Inflammatory macrophage (primary cell): ENCODE measurements around the gene BICD1.

Experiments
- DNase-seq, 2 donors: peaks; one replicate each; pipeline ENCODE4 v3.0.0-alpha.2; 2020 to 2022

Gene BICD1

GRCh38 chr12:32360956-32361355 lies 254.3 kb downstream of the BICD1 start:
- no peak for DNase-seq

GRCh38 chr12:32362892-32363291 lies 256.2 kb downstream of the BICD1 start:
- DNase-seq, result no peak

GRCh38 chr12:32365473-32366064 lies 258.9 kb downstream of the BICD1 start:
- peak; percentile 72 to 75 for DNase-seq

GRCh38 chr12:32366714-32367113 lies 260.1 kb downstream of the BICD1 start:
- no peak for DNase-seq

GRCh38 chr12:32367381-32367780 lies 260.7 kb downstream of the BICD1 start:
- no peak for DNase-seq

- DNase-seq, result no peak
Measured at GRCh38 chr12:32369202-32369601, 262.6 kb downstream of the BICD1 start.

GRCh38 chr12:32377344-32378055 lies 270.9 kb downstream of the BICD1 start:
- no peak for DNase-seq

GRCh38 chr12:32379213-32379612 lies 272.6 kb downstream of the BICD1 start:
- DNase-seq, result no peak

- no peak for DNase-seq
Measured at GRCh38 chr12:32379667-32380066, 273.0 kb downstream of the BICD1 start.

- no peak for DNase-seq
Measured at GRCh38 chr12:32382226-32382625, 275.6 kb downstream of the BICD1 start.

GRCh38 chr12:32390572-32391219 lies 284.0 kb downstream of the BICD1 start:
- peak; percentile 20 to 35 for DNase-seq

- no peak for DNase-seq
Measured at GRCh38 chr12:32395026-32395425, 288.4 kb downstream of the BICD1 start.

- DNase-seq, result no peak
Measured at GRCh38 chr12:32397696-32398095, 291.0 kb downstream of the BICD1 start.

GRCh38 chr12:32398181-32398580 lies 291.5 kb downstream of the BICD1 start:
- no peak for DNase-seq

- no peak for DNase-seq
Measured at GRCh38 chr12:32398816-32399369, 292.2 kb downstream of the BICD1 start.

- DNase-seq, result peak; percentile 86 to 88
Measured at GRCh38 chr12:32399370-32400113, 292.9 kb downstream of the BICD1 start, which contains the start of gene FGD4. TSS of gene FGD4 (plus strand) at chr12:32399558.

- DNase-seq, result no peak
Measured at GRCh38 chr12:32400114-32400672, 293.5 kb downstream of the BICD1 start.

GRCh38 chr12:32400866-32401265 lies 294.2 kb downstream of the BICD1 start:
- no peak for DNase-seq

GRCh38 chr12:32402170-32402569 lies 295.5 kb downstream of the BICD1 start:
- DNase-seq, result no peak

GRCh38 chr12:32402946-32403345 lies 296.3 kb downstream of the BICD1 start:
- DNase-seq, result peak in 1 of 2 donors; percentile 64

- no peak for DNase-seq
Measured at GRCh38 chr12:32407795-32408194, 301.1 kb downstream of the BICD1 start.

GRCh38 chr12:32413412-32413811 lies 306.8 kb downstream of the BICD1 start:
- DNase-seq, result no peak

GRCh38 chr12:32418221-32418620 lies 311.6 kb downstream of the BICD1 start:
- no peak for DNase-seq
